ENCODE results near the gene TTC33.

The TTC33 gene

GRCh38 chr5:40778133-40778532 is 22.4 kb upstream of the TTC33 start:
- Histone ChIP-seq H3K9ac (ENCODE audit: low read length) (no peak overlapping the region), H3K9me3 (ENCODE audit: insufficient read depth, low read length) (no peaks in the 10 kb centered on the region), H3F3A (ENCODE audit: insufficient read depth) (0 out of 2 replicates have a peak, but pooled peaks cover 3% of the 10 kb centered on the region), H3K27me3 (ENCODE audit: low read length) (no peaks in the 10 kb centered on the region), H4K20me1 (ENCODE audit: low read depth, low read length) (peaks cover 10% of the 10 kb centered on the region), H3K9me2 (replicated peaks; ENCODE audit: insufficient read depth, low read length) (no peaks in the 10 kb centered on the region), H3K36me3 (ENCODE audit: low read length) (peaks cover 16% of the 10 kb centered on the region), H3K4me3 (ENCODE audit: insufficient read depth, low read length, poor library complexity, severe bottlenecking) (no peak overlapping the region), H2AFZ (ENCODE audit: low read depth, low read length, severe bottlenecking) (no peak overlapping the region), H3K27ac (ENCODE audit: low read depth, low read length) (no peak overlapping the region), H3K4me2 (ENCODE audit: low read depth, low read length, poor library complexity, severe bottlenecking) (no peak overlapping the region), H3K79me2 (ENCODE audit: insufficient read depth, low read length) (peaks cover 51% of the 10 kb centered on the region)
- TF ChIP-seq EZH2phosphoT487 (conservative IDR thresholded peaks at IDR 0.05; ENCODE audit: low read length) = no peak
- TF ChIP-seq CTCF (IDR thresholded peaks at IDR 0.05; ENCODE audit: insufficient read depth, low read length, poor library complexity, severe bottlenecking) = no peak

GRCh38 chr5:40776658-40776977 is 20.9 kb upstream of the TTC33 start:
- no peak for TF ChIP-seq CTCF (IDR thresholded peaks at IDR 0.05; ENCODE audit: insufficient read depth, low read length, poor library complexity, severe bottlenecking)
- TF ChIP-seq EZH2phosphoT487 (conservative IDR thresholded peaks at IDR 0.05; ENCODE audit: low read length) = no peak
- Histone ChIP-seq H4K20me1 (ENCODE audit: low read depth, low read length) (no peaks in the 10 kb centered on the region), H3K4me2 (ENCODE audit: low read depth, low read length, poor library complexity, severe bottlenecking) (no peak overlapping the region), H2AFZ (ENCODE audit: low read depth, low read length, severe bottlenecking) (no peak overlapping the region), H3K27me3 (ENCODE audit: low read length) (no peaks in the 10 kb centered on the region), H3K9ac (ENCODE audit: low read length) (no peak overlapping the region), H3K27ac (ENCODE audit: low read depth, low read length) (no peak overlapping the region), H3K9me3 (ENCODE audit: insufficient read depth, low read length) (no peaks in the 10 kb centered on the region), H3K4me3 (ENCODE audit: insufficient read depth, low read length, poor library complexity, severe bottlenecking) (no peak overlapping the region), H3K9me2 (replicated peaks; ENCODE audit: insufficient read depth, low read length) (no peaks in the 10 kb centered on the region), H3K79me2 (ENCODE audit: insufficient read depth, low read length) (peaks cover 36% of the 10 kb centered on the region), H3F3A (ENCODE audit: insufficient read depth) (0 out of 2 replicates have a peak, but pooled peaks cover 3% of the 10 kb centered on the region), H3K36me3 (ENCODE audit: low read length) (peaks cover 25% of the 10 kb centered on the region)

GRCh38 chr5:40775846-40776657 is 20.3 kb upstream of the TTC33 start:
- Histone ChIP-seq H3K36me3 (ENCODE audit: low read length) (peaks cover 28% of the 10 kb centered on the region), H3K27me3 (ENCODE audit: low read length) (no peaks in the 10 kb centered on the region), H3K9me2 (replicated peaks; ENCODE audit: insufficient read depth, low read length) (no peaks in the 10 kb centered on the region), H3K4me3 (ENCODE audit: insufficient read depth, low read length, poor library complexity, severe bottlenecking) (no peak overlapping the region), H3K27ac (ENCODE audit: low read depth, low read length) (no peak overlapping the region), H2AFZ (ENCODE audit: low read depth, low read length, severe bottlenecking) (no peak overlapping the region), H3K9ac (ENCODE audit: low read length) (no peak overlapping the region), H3K79me2 (ENCODE audit: insufficient read depth, low read length) (peaks cover 30% of the 10 kb centered on the region), H3K4me2 (ENCODE audit: low read depth, low read length, poor library complexity, severe bottlenecking) (no peak overlapping the region), H4K20me1 (ENCODE audit: low read depth, low read length) (no peaks in the 10 kb centered on the region), H3K9me3 (ENCODE audit: insufficient read depth, low read length) (no peaks in the 10 kb centered on the region), H3F3A (ENCODE audit: insufficient read depth) (0 out of 2 replicates have a peak, but pooled peaks cover 3% of the 10 kb centered on the region)
- no peak for TF ChIP-seq CTCF (IDR thresholded peaks at IDR 0.05; ENCODE audit: insufficient read depth, low read length, poor library complexity, severe bottlenecking)

Measured in SU-DHL-6 (cell line).